Upper lobe of left lung (tissue), 4 donors: ENCODE results near the gene COX20.

Source experiments
- CTCF ChIP-seq, 6 experiments: fragments of 450-650 bp in 4 of 6; fragments of 200-600 bp in 2 of 6; sonication (generic) in 2 of 6; IDR thresholded peaks; one replicate each; pipeline ENCODE4 v1.5.1; 2016 to 2019; ENCODE audit warnings: antibody characterized with exemption in 6 of 6
- POLR2A ChIP-seq, 4 donors: fragments of 450-650 bp; IDR thresholded peaks; one replicate each; pipeline ENCODE4 v1.5.1; 2016 to 2017; ENCODE audit warnings: antibody characterized with exemption in 4 of 4, mild to moderate bottlenecking in 2 of 4

GRCh38 chr1:244830639-244831038, 4.8 kb upstream of the COX20 start:
- no peak for TF ChIP-seq CTCF (IDR thresholded peaks at IDR 0.05)
- no peak for TF ChIP-seq POLR2A (IDR thresholded peaks at IDR 0.05)
